LNCaP clone FGC (cell line): ENCODE results near the gene B3GNT7.

Source experiments
- DNase-seq: peaks from one replicate; pipeline ENCODE4 v3.0.0-alpha.2; 2011; ENCODE audit warnings: low read depth
- H3K4me3 ChIP-seq: 2 replicates; pipeline ENCODE4 v1.5.1; 2011; ENCODE audit warnings: mild to moderate bottlenecking, low read depth, low read length, control low read depth
- CTCF ChIP-seq: IDR thresholded peaks from 2 replicates; pipeline ENCODE4 v1.5.1; 2012; ENCODE audit warnings: mild to moderate bottlenecking; ENCODE audit not compliant: control insufficient read depth, insufficient read depth; ENCODE audit errors: extremely low read depth

Gene B3GNT7

GRCh38 chr2:231392431-231393148, 2.9 kb upstream of the B3GNT7 start:
- no peak overlapping the region for H3K4me3 ChIP-seq
- DNase-seq, result no peak
- TF ChIP-seq CTCF, result no peak

- H3K4me3 ChIP-seq, result no peak overlapping the region
- DNase-seq, result no peak
- no peak for TF ChIP-seq CTCF
Measured at GRCh38 chr2:231393149-231394131, 2.1 kb upstream of the B3GNT7 start.

DNA sequence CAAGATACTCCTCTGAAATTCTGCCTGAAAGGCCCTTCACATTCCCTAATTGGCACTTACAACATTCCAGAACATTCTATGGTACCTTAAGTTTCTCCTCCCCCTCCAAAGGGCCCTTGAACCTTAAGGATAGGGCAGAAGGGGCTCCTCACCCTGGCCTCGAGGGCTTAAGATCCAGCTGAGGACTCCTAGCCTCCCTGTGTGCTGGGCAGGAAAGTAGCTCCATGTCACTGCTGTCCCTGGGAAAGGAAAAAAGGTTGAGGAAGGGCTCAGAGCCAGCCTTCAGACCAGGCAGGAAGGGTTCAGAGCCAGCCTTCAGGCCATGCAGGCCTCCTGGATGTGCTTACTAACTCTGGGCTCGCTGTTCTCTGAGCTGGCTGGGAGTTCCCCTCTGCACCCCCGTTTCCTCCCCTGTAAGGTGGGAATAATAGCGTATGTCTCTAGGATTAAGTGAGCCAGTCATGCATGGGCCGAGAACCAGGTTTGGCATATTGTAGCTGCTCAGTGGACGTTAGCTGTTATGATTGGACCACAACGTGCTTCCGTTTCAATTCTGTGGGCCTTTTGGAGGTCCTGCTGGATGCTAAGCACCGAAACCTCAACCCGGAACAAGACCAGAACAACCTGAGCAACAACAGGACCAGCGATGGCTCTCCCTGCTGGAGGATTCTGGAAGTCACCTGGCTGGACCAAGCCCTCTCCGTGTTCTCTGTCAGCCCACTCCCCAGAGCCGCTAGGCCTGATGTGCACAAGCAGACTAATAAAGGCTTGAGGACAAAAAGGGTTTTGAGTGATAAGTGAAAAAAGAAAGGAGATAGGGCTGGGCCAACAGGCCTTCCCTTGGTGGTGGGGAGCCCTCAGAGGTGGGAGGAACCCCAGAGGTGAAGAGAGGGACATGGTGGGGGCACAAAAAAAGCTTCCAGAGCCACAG, 1.0 kb upstream of the B3GNT7 start:
- no peak overlapping the region for H3K4me3 ChIP-seq
- TF ChIP-seq CTCF, result peak; percentile 25
- DNase-seq, result no peak

DNA sequence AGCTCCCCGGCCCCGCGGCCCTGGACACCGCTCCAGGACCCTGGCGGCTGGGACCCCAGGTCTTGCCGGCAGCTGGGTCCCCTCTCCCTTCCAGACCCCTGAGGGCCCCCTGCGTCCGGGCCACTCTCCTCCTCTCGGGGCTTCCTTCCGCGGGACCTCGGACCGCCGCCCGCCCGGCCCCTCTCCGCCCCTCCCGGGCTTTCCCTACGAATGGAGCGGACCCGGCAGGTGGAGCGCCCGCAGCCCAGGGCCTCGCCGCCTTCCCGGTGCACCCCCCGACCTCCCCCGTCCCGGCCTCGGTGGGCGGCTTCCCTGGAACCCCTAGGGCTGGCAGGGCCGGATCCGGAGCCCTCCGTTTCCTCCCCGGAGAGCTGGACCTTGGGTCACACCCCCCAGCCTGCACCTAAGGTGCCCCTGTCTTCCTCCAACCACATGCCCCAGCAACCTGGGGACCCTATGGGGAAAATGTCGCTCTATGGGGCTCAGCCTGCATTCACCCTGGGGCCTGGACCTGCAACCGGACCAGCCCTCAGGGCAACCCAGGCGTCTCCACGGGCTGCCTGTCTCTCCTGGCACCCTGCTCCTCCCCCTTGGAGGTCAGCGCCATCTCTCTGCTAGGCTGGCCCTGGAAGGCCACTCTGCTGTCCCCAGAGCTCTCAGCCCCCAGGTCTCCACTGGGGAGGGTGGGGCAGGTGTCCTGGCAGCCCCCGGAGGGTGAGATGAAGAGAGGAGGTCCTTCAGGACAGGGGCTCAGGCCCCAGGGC, 730 bp downstream of the B3GNT7 start:
- TF ChIP-seq CTCF, result no peak
- H3K4me3 ChIP-seq, result no peak overlapping the region
- no peak for DNase-seq

GRCh38 chr2:231397011-231397927, 1.8 kb downstream of the B3GNT7 start:
- no peak for DNase-seq
- no peak overlapping the region for H3K4me3 ChIP-seq
- TF ChIP-seq CTCF, result no peak
